DND-41 (cell line): ENCODE measurements around the gene SLC10A7.

Source experiments
- ATAC-seq: fragments of 200-7000 bp; cut with Tn5 transposase; 3 replicates; pipeline ENCODE4 v1.9.1; 2021; ENCODE audit warnings: low read depth; ENCODE audit not compliant: insufficient read depth
- DNase-seq: peaks from one replicate; pipeline ENCODE4 v3.0.0-alpha.2; 2020
- H2AFZ ChIP-seq: 2 replicates; pipeline ENCODE4 v1.6.0; 2012; ENCODE audit warnings: low read depth, low read length
- H3K27ac ChIP-seq: 2 replicates; pipeline ENCODE4 v1.5.1; 2012; ENCODE audit warnings: low read length, inconsistent platforms
- H3K27me3 ChIP-seq: fragments of 200-600 bp; sonication (generic); 2 replicates; pipeline ENCODE4 v1.6.0; 2012; ENCODE audit warnings: low read length, mild to moderate bottlenecking, inconsistent platforms; ENCODE audit not compliant: insufficient read depth, poor library complexity
- H3K36me3 ChIP-seq: 2 replicates; pipeline ENCODE4 v1.5.1; 2012; ENCODE audit warnings: low read length, inconsistent platforms; ENCODE audit not compliant: insufficient read depth
- H3K4me1 ChIP-seq: 2 replicates; pipeline ENCODE4 v1.5.1; 2012; ENCODE audit warnings: mild to moderate bottlenecking, low read length; ENCODE audit not compliant: insufficient read depth
- H3K4me2 ChIP-seq: 2 replicates; pipeline ENCODE4 v1.6.0; 2012; ENCODE audit warnings: mild to moderate bottlenecking, moderate library complexity, low read length, inconsistent platforms; ENCODE audit not compliant: insufficient read depth
- H3K4me3 ChIP-seq, 2 experiments: fragments of 200-600 bp in 1 of 2; shearing (Covaris generic) in 1 of 2; 2 replicates each; pipeline ENCODE4 v1.5.1; 2012 to 2016; ENCODE audit warnings: inconsistent platforms in 2 of 2, low read length in 2 of 2, mild to moderate bottlenecking in 2 of 2, low read depth in 1 of 2, moderate library complexity in 1 of 2
- H3K79me2 ChIP-seq: 2 replicates; pipeline ENCODE4 v1.6.0; 2012; ENCODE audit warnings: low read length, inconsistent platforms; ENCODE audit not compliant: insufficient read depth
- H3K9ac ChIP-seq: 2 replicates; pipeline ENCODE4 v1.6.0; 2012; ENCODE audit warnings: low read depth, mild to moderate bottlenecking, inconsistent platforms, low read length, moderate library complexity
- H3K9me3 ChIP-seq: 2 replicates; pipeline ENCODE4 v1.5.1; 2012; ENCODE audit warnings: low read length, moderate library complexity, mild to moderate bottlenecking, inconsistent platforms; ENCODE audit not compliant: insufficient read depth, severe bottlenecking
- H4K20me1 ChIP-seq: 2 replicates; pipeline ENCODE4 v1.6.0; 2012; ENCODE audit warnings: low read length; ENCODE audit not compliant: insufficient read depth
- EZH2 ChIP-seq: IDR thresholded peaks from 3 replicates; pipeline ENCODE4 v1.6.1; 2012; ENCODE audit warnings: borderline replicate concordance, low read depth, mild to moderate bottlenecking, moderate library complexity, low read length, inconsistent platforms; ENCODE audit not compliant: severe bottlenecking
- TF ChIP-seq, protein P1 (sequence below): IDR thresholded peaks from 2 replicates; pipeline ENCODE4 v1.5.1; 2012; ENCODE audit warnings: borderline replicate concordance, low read length, moderate library complexity, mild to moderate bottlenecking; ENCODE audit not compliant: poor library complexity, severe bottlenecking; ENCODE audit errors: extremely low read depth

SLC10A7 gene

DNA sequence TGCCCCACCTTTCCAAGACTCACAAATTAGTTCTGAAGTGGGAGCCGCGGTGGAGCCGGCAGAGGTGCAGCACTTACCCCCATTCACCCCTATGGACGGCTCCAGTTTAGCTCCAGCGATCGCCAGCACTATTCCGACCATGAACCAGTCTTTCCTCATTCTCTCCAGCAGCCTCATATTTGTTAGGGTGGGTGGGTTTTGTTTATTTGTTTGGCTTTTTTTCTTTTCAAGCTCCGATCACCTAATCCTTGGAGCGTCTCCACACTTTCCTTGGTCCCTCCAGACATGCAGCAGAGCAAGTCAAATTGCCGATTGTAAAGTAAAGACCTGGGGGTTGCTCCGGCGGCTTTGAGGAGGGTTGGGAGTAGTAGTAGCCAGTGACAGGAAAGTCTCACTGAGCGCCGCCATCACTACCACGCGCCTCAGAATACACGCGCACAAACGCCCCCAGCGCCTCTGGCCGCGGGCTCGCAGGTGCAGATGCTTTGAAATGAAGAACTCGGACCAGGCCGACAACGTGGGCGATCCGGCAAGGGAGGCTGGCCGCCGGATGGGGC lies at the start of gene SLC10A7:
TSS of gene SLC10A7 (minus strand) at position 400 of the 557 bp plus-strand sequence. CDS start at position 177, 223 bp downstream.
- no peak for TF ChIP-seq EZH2
- TF ChIP-seq, protein P1, sequence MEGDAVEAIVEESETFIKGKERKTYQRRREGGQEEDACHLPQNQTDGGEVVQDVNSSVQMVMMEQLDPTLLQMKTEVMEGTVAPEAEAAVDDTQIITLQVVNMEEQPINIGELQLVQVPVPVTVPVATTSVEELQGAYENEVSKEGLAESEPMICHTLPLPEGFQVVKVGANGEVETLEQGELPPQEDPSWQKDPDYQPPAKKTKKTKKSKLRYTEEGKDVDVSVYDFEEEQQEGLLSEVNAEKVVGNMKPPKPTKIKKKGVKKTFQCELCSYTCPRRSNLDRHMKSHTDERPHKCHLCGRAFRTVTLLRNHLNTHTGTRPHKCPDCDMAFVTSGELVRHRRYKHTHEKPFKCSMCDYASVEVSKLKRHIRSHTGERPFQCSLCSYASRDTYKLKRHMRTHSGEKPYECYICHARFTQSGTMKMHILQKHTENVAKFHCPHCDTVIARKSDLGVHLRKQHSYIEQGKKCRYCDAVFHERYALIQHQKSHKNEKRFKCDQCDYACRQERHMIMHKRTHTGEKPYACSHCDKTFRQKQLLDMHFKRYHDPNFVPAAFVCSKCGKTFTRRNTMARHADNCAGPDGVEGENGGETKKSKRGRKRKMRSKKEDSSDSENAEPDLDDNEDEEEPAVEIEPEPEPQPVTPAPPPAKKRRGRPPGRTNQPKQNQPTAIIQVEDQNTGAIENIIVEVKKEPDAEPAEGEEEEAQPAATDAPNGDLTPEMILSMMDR = no peak
- Histone ChIP-seq H4K20me1 (no peaks in the 10 kb centered on the region), H3K9me3 (no peaks in the 10 kb centered on the region), H3K36me3 (no peaks in the 10 kb centered on the region), H3K4me3 (peak within 1 kb of the TSS; percentile 43 to 67), H3K79me2 (peaks cover 39% of the 10 kb centered on the region), H3K4me1 (peaks cover 37% of the 10 kb centered on the region), H3K9ac (peak within 1 kb of the TSS; percentile 84), H3K4me2 (peak within 1 kb of the TSS; percentile 93), H2AFZ (peak within 1 kb of the TSS; percentile 98), H3K27me3 (no peaks in the 10 kb centered on the region), H3K27ac (peak within 1 kb of the TSS; percentile 79)
- peak; percentile 84 for ATAC-seq
- peak; percentile 79 for DNase-seq

DNA sequence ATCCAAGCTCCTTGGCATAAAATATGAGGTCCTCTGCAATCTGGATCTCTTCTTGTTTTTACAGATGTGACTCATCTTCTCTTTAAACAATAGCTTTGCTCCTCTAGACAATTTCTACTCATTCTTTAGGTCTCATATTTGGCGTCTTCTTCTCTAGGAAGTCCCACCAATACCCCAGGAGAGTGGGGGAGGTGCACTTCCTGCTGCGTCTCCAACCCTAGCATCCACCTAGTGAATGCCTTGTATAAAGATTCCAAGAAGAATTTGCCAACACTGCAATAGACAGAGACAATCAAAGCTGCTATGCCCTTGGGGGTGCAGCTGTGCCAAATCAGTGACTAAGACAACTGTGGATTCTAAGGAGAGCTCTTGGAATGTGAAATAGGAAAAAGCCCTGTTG lies 45.7 kb upstream of the SLC10A7 start:
- no peaks in the 10 kb centered on the region for H3K79me2 ChIP-seq
- H3K4me1 ChIP-seq = no peaks in the 10 kb centered on the region
- ATAC-seq = no peak
- no peak overlapping the region for H2AFZ ChIP-seq
- H3K4me3 ChIP-seq = no peak overlapping the region
- H3K27ac ChIP-seq = no peak overlapping the region
- H3K36me3 ChIP-seq = no peaks in the 10 kb centered on the region
- TF ChIP-seq, protein P1 = no peak
- TF ChIP-seq EZH2 = no peak
- H3K9ac ChIP-seq = no peak overlapping the region
- DNase-seq = no peak
- H3K9me3 ChIP-seq = no peaks in the 10 kb centered on the region
- H4K20me1 ChIP-seq = no peaks in the 10 kb centered on the region
- H3K4me2 ChIP-seq = no peak overlapping the region
- peaks cover 3% of the 10 kb centered on the region for H3K27me3 ChIP-seq

- no peaks in the 10 kb centered on the region for H4K20me1 ChIP-seq
- H3K27ac ChIP-seq = no peak overlapping the region
- no peak overlapping the region for H3K4me2 ChIP-seq
- H3K9me3 ChIP-seq = no peaks in the 10 kb centered on the region
- H3K36me3 ChIP-seq = no peaks in the 10 kb centered on the region
- DNase-seq (no peak), ATAC-seq (no peak)
- H3K79me2 ChIP-seq = no peaks in the 10 kb centered on the region
- H3K4me3 ChIP-seq = no peak overlapping the region
- no peak for TF ChIP-seq EZH2
- TF ChIP-seq, protein P1 = no peak
- H2AFZ ChIP-seq = no peak overlapping the region
- no peaks in the 10 kb centered on the region for H3K4me1 ChIP-seq
- no peak overlapping the region for H3K9ac ChIP-seq
- peaks cover 5% of the 10 kb centered on the region for H3K27me3 ChIP-seq
Observed at GRCh38 chr4:146564492-146564891, 42.8 kb upstream of the SLC10A7 start.

- no peak overlapping the region for H3K9ac ChIP-seq
- H3K4me3 ChIP-seq = no peak overlapping the region
- H3K9me3 ChIP-seq = no peaks in the 10 kb centered on the region
- H3K36me3 ChIP-seq = no peaks in the 10 kb centered on the region
- no peaks in the 10 kb centered on the region for H3K4me1 ChIP-seq
- ATAC-seq (no peak), DNase-seq (no peak)
- no peak overlapping the region for H3K4me2 ChIP-seq
- TF ChIP-seq, protein P1 = no peak
- no peak for TF ChIP-seq EZH2
- no peaks in the 10 kb centered on the region for H4K20me1 ChIP-seq
- no peak overlapping the region for H3K27ac ChIP-seq
- no peak overlapping the region for H2AFZ ChIP-seq
- no peaks in the 10 kb centered on the region for H3K27me3 ChIP-seq
- H3K79me2 ChIP-seq = no peaks in the 10 kb centered on the region
Observed at GRCh38 chr4:146550161-146550560, 28.4 kb upstream of the SLC10A7 start.
